Tibial artery (tissue), 4 donors: ENCODE data around the gene ASB13.

Source experiments
- DNase-seq, 2 donors: peaks; one replicate each; pipeline ENCODE4 v3.0.0-alpha.2; 2019
- H3K27ac ChIP-seq, 2 donors: fragments of 200-600 bp; sonication (generic) in 1 of 2; 1 replicate in 1 of 2; 2 replicates in 1 of 2; pipeline ENCODE4 v1.5.1; 2018 to 2019; ENCODE audit warnings: mild to moderate bottlenecking in 1 of 2
- H3K27me3 ChIP-seq, 2 donors: fragments of 200-600 bp; sonication (generic) in 1 of 2; one replicate each; pipeline versions ENCODE4 v1.5.1 to v1.6.0; 2016 to 2019
- H3K36me3 ChIP-seq, 3 donors: fragments of 200-600 bp; sonication (generic) in 2 of 3; one replicate each; pipeline ENCODE4 v1.5.1; 2016 to 2019; ENCODE audit warnings: mild to moderate bottlenecking in 2 of 3
- H3K4me1 ChIP-seq, 4 donors: fragments of 200-600 bp; sonication (generic) in 2 of 4; 1 replicate in 3 of 4; 2 replicates in 1 of 4; pipeline ENCODE4 v1.5.1; 2016 to 2019
- H3K4me3 ChIP-seq, 2 donors: fragments of 200-600 bp; sonication (generic) in 1 of 2; 1 replicate in 1 of 2; 2 replicates in 1 of 2; pipeline ENCODE4 v1.5.1; 2018 to 2019; ENCODE audit warnings: mild to moderate bottlenecking in 2 of 2
- H3K9me3 ChIP-seq, 3 donors: fragments of 200-600 bp; sonication (generic) in 1 of 3; one replicate each; pipeline ENCODE4 v1.5.1; 2016 to 2019
- CTCF ChIP-seq, 2 experiments: fragments of 200-600 bp in 1 of 2; fragments of 450-650 bp in 1 of 2; IDR thresholded peaks; one replicate each; pipeline ENCODE4 v1.5.1; 2017 to 2019; ENCODE audit warnings: antibody characterized with exemption in 2 of 2, mild to moderate bottlenecking in 1 of 2, moderate library complexity in 1 of 2
- intact Hi-C: fragments of 100-400 bp; cut with DNase I; formaldehyde crosslinking; loops from one replicate; pipeline ENCODE4 v1.15.0; 2023; ENCODE audit warnings: low total_unique reads

The ASB13 gene

GRCh38 chr10:5698062-5698461, 31.7 kb upstream of the ASB13 start:
- intact Hi-C loops: no loop called here

GRCh38 chr10:5697342-5697741, 30.9 kb upstream of the ASB13 start:
- intact Hi-C loops: no loop called here
- peaks cover 0 to 21% (median 10%) of the 10 kb centered on the region in 4 donors for H3K4me1 ChIP-seq
- no peak for DNase-seq
- H3K4me3 ChIP-seq: no peak overlapping the region
- TF ChIP-seq CTCF (IDR thresholded peaks at IDR 0.05): no peak
- H3K27ac ChIP-seq: no peak overlapping the region
- no peaks in the 10 kb centered on the region for H3K9me3 ChIP-seq
- H3K36me3 ChIP-seq: no peaks in the 10 kb centered on the region
- H3K27me3 ChIP-seq: no peaks in the 10 kb centered on the region

More at GRCh38 chr10:5698062-5698461, 31.7 kb upstream of the ASB13 start:
- H3K36me3 ChIP-seq: no peaks in the 10 kb centered on the region
- no peak overlapping the region for H3K4me3 ChIP-seq
- H3K4me1 ChIP-seq: peaks cover 0 to 14% (median 6%) of the 10 kb centered on the region in 4 donors
- H3K27ac ChIP-seq: no peak overlapping the region
- no peaks in the 10 kb centered on the region for H3K27me3 ChIP-seq
- no peak for TF ChIP-seq CTCF (IDR thresholded peaks at IDR 0.05)
- no peak for DNase-seq
- H3K9me3 ChIP-seq: no peaks in the 10 kb centered on the region

- DNase-seq: no peak
- Histone ChIP-seq H3K9me3 (no peaks in the 10 kb centered on the region), H3K4me1 (peaks cover 0 to 26% (median 16%) of the 10 kb centered on the region in 4 donors), H3K4me3 (no peak overlapping the region), H3K36me3 (no peaks in the 10 kb centered on the region), H3K27me3 (no peaks in the 10 kb centered on the region), H3K27ac (no peak overlapping the region)
- intact Hi-C loops: no loop called here
- TF ChIP-seq CTCF (IDR thresholded peaks at IDR 0.05): no peak
Measured at GRCh38 chr10:5694573-5694972, 28.2 kb upstream of the ASB13 start.

DNA sequence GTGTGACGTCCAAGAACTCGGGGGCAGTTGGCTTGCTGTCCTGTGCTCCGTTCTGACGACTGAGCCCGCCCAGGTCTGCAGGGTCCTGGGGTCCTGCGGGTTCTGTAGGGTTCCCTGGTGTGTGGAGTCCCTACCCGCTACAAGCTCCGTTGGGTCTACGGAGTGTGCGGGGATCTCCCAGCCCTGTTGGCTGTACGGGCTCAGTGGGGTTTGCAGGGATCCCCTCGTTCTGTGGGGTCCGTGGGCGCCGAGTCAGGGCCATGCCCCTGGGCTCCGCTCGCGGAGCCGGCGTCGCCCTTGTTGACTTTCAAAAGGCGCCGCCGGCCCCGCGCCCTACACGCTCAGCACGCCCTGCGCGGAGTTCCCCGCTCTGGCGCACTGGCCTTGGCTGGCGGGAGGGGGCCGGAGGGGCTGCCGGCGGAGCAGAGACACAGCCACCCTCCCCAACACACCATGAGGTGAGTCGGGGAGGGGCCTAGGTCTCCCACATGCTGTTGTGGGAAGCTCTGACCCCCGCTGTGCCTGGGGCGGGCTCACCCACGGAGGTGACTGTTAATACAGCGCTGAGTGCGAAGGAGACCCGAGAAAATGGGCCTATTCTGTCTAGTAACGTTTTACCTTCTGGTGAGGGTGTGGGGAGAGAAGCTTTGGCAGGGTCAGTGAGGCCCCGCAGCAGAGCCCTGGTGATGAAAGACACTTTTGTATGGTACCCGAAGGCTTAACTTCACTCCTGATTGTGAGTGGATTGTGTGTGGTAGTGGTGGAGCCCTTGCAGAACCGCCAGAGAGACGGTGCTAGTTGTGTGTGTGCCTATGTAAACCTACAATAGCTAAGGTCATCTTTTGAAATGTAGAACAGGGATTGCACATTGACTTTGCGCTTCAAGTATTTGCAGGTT, 26.3 kb upstream of the ASB13 start:
- Histone ChIP-seq H3K4me3 (peak overlapping the region; percentile 47 to 56), H3K27ac (peak overlapping the region; percentile 34 to 41), H3K36me3 (no peaks in the 10 kb centered on the region), H3K9me3 (no peaks in the 10 kb centered on the region), H3K27me3 (no peaks in the 10 kb centered on the region), H3K4me1 (peaks cover 0 to 39% (median 16%) of the 10 kb centered on the region in 4 donors)
- no peak for DNase-seq
- no peak for TF ChIP-seq CTCF (IDR thresholded peaks at IDR 0.05)
- intact Hi-C loops: no loop called here

GRCh38 chr10:5691786-5692185, 25.4 kb upstream of the ASB13 start:
- Histone ChIP-seq H3K9me3 (no peaks in the 10 kb centered on the region), H3K27ac (no peak overlapping the region), H3K4me1 (peaks cover 0 to 45% (median 21%) of the 10 kb centered on the region in 4 donors), H3K36me3 (no peaks in the 10 kb centered on the region), H3K4me3 (no peak overlapping the region), H3K27me3 (no peaks in the 10 kb centered on the region)
- no peak for TF ChIP-seq CTCF (IDR thresholded peaks at IDR 0.05)
- intact Hi-C loops: no loop called here
- DNase-seq: no peak
